ENCODE data around the gene RNU1-1.
"Not testable (repeated sequence)": the region's sequence is repeated elsewhere in the genome, so short reads cannot be mapped to it uniquely, and the experiment has no call there.

RNU1-1 gene

GRCh38 chr1:16532235-16532991, 18.3 kb upstream of the RNU1-1 start:
- not testable (repeated sequence) for H3K4me3 ChIP-seq (ENCODE audit: control insufficient read depth, low read depth, low read length); DNase-seq (ENCODE audit: low read depth)

DNA sequence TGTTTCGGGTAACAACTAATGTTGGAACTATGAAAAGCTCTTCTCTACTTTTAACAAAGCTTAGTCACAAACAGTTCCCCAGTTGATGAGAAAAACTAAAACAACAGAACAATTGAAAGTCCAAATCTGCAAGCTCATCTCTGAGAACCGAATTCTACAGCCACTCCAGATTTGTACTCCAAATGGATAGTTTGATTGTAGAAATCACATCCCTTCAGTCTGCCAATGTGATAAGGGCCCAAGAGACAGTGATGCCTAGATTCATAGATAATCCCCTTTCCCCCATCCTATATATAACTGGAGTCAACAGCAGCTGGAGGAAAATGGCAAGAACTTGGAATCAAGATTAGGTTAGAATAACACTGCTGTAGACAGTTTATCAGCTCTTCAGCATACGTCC, 14.3 kb upstream of the RNU1-1 start:
- not testable (repeated sequence) for DNase-seq (ENCODE audit: low read depth); H3K4me3 ChIP-seq (ENCODE audit: control insufficient read depth, low read depth, low read length)

- not testable (repeated sequence) for DNase-seq (ENCODE audit: low read depth); H3K4me3 ChIP-seq (ENCODE audit: control insufficient read depth, low read depth, low read length)
Observed at GRCh38 chr1:16525769-16526168, 11.7 kb upstream of the RNU1-1 start.

DNA sequence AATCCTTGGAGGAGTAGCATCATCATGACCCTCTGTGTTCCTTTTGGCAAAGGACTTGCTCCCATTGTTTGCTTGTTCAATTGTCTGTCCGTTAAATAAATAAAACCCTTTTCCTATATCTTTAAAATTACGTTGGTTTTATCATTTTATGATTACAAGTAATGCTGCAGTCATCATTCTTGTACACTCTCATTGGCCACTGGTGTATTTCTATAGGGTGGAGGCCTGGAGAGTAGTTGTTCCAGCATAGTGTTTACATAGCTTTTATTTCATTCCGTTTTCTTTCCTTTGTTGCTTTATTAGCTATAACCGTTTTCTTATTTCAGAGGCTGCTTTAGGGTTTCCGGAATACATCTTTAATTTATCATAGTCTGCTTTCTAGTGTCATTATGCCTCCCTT, 7.6 kb upstream of the RNU1-1 start:
- not testable (repeated sequence) for DNase-seq (ENCODE audit: low read depth)

GRCh38 chr1:16521288-16521583, 7.2 kb upstream of the RNU1-1 start:
- TF ChIP-seq, protein P1, sequence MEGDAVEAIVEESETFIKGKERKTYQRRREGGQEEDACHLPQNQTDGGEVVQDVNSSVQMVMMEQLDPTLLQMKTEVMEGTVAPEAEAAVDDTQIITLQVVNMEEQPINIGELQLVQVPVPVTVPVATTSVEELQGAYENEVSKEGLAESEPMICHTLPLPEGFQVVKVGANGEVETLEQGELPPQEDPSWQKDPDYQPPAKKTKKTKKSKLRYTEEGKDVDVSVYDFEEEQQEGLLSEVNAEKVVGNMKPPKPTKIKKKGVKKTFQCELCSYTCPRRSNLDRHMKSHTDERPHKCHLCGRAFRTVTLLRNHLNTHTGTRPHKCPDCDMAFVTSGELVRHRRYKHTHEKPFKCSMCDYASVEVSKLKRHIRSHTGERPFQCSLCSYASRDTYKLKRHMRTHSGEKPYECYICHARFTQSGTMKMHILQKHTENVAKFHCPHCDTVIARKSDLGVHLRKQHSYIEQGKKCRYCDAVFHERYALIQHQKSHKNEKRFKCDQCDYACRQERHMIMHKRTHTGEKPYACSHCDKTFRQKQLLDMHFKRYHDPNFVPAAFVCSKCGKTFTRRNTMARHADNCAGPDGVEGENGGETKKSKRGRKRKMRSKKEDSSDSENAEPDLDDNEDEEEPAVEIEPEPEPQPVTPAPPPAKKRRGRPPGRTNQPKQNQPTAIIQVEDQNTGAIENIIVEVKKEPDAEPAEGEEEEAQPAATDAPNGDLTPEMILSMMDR (conservative IDR thresholded peaks at IDR 0.05; ENCODE audit: control insufficient read depth, insufficient read depth, low read depth, low read length) = no peak
- H3K4me3 ChIP-seq (ENCODE audit: control insufficient read depth, low read depth, low read length) = peak overlapping the region; percentile 49
- DNase-seq (ENCODE audit: low read depth) = no peak

More for the DNA sequence above, 7.6 kb upstream of the RNU1-1 start:
- H3K4me3 ChIP-seq (ENCODE audit: control insufficient read depth, low read depth, low read length) = not testable (repeated sequence)

DNA sequence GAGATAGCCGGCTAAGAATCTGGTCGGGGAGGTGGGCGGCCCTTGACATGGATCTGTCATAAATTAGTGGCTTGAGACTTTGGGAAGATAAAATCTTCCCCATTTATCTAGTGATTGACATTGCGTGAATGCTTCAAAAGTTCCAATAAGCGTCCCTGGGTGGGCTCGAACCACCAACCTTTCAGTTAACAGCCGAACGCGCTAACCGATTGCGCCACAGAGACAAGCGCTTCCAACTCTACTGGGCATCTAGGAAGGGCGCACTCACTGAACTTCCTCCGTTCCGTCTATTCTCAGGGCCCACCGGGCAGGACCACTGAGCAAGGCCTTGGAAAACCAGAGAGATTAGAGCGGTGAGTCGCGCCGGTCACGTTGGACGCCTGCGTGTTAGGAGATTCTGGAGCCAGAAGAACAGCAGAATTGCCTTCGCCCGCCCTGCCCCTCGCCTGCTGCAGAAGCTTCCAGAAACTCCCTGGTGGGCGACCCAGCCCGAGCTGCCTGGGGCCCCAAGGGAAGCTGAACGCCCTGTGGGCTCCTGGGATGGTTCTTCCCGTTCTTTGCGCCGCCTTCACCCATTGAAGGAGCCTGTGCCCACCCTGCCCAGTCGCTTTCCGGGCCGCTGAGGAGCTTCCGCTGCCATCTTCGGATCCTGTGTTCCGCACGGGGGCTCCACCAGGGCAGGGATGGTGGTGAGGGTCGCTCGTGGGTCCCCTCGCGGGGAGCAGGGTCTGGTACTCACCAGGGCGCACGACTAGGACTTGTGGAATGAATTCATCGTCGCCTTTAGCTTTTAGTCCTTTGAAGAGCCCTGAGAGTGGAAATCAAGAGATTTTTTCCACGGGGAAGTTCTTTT, 6.6 kb upstream of the RNU1-1 start:
- peak; percentile 58 for DNase-seq (ENCODE audit: low read depth)
- peak overlapping the region; percentile 49 for H3K4me3 ChIP-seq (ENCODE audit: control insufficient read depth, low read depth, low read length)

GRCh38 chr1:16519255-16519951, 5.3 kb upstream of the RNU1-1 start:
- not testable (repeated sequence) for H3K4me3 ChIP-seq (ENCODE audit: control insufficient read depth, low read depth, low read length); DNase-seq (ENCODE audit: low read depth)

DNA sequence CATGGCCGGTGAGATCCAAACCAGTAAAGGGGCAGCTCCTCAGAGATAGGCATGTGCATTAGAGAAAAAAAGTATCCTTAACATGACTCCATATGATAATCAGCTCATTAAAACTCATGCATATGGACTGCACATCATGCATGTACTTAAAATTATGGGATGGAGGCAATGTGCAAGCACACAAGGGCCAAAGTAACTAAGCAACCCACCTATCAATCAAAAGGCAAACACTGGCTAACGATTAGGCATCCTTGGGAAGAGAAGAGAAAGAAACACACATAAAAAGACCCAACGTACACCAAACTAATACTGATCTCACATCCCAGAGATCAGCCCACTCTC, 4.8 kb upstream of the RNU1-1 start:
- H3K4me3 ChIP-seq (ENCODE audit: control insufficient read depth, low read depth, low read length); DNase-seq (ENCODE audit: low read depth): not testable (repeated sequence)

DNA sequence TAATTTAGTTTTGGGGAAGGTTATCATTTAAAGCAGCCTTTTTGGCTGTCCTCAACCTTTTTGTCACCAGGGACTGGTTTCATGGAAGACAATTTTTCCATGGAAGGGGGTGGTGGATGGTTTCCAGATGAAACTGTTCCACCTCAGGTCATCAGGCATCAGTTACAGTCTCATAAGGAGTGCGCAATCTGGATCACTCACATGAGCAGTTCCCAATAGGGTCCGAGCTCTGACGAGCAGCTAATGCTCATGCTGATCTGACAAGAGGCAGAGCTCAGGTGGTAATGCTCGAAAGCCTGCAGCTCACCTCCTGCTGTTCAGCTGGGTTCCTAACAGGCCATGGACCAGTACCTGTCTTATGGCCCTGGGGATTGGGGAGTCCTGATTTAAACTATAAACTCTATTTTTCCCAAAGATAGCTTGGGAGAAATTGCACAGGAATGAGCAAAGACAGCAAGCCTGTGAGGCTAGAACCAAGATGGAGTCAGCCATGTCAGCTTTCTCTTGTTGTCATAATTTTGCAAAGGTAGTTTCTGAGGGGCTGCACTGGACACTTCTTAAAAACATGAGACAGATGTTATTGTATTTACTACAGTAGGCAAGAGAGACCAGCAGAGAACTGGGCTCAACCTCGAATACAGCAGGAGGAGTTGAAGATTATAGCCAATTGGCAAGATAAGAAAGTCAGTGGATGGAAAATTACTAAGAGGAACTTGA, 2.8 kb upstream of the RNU1-1 start:
- not testable (repeated sequence) for DNase-seq (ENCODE audit: low read depth); H3K4me3 ChIP-seq (ENCODE audit: control insufficient read depth, low read depth, low read length)

GRCh38 chr1:16513412-16514106, 526 bp downstream of the RNU1-1 start:
- peak overlapping the region; percentile 10 for H3K4me3 ChIP-seq (ENCODE audit: control insufficient read depth, low read depth, low read length)
- DNase-seq (ENCODE audit: low read depth) = peak; percentile 99

DNA sequence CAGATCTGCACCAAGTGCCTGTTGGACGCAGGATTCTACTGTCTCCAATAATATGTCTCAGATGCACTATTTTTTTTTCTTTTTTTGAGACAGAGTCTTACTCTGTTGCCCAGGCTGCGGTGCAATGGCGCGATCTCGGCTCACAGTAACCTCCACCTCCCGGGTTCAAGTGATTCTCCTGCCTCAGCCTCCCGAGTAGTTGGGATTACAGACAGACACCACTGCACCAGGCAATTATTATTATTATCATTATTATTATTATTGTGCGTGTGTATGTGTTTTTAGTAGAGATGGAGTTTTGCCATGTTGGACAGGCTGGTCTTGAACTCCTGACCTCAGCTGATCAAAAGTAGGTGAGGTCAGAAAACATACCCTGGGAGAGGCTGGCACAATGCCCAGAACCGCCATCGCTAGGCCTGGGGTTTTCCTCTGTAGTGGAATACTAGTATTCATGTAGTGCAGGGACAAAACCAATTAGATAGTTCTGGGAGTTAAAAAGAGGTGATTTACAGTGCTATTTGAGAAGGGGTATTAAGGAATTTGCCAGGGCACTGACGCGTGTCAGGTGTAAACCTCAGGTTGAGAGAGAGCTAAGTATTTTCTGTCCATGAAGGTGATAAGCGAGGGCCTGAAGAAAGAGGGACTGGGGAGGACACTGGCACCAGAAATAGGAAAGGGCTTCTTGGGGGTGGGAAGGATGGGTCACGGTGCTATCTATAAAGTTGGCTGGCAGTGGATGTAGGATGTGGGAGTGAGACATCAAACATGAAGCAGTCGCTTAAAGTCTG, 1.3 kb downstream of the RNU1-1 start:
- DNase-seq (ENCODE audit: low read depth); H3K4me3 ChIP-seq (ENCODE audit: control insufficient read depth, low read depth, low read length): not testable (repeated sequence)

DNA sequence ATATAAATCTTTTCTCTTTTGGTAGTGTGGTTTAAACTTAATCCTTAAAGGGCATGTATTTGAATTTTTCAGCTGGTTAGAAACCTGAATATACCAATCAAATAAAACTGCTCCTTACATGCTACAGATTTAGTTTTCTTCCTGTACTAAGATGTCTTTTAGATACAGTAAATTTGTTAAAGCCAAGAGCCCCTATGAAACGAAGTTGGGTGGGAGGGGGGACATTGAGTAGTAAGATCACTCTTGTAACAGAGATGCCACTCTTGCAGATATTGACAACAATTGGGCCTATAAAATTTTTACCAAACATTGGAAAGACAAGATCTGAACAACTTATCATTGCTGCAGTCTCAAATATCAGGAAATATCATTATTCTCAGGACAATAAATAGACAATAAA, 2.2 kb downstream of the RNU1-1 start:
- not testable (repeated sequence) for DNase-seq (ENCODE audit: low read depth); H3K4me3 ChIP-seq (ENCODE audit: control insufficient read depth, low read depth, low read length)

DNA sequence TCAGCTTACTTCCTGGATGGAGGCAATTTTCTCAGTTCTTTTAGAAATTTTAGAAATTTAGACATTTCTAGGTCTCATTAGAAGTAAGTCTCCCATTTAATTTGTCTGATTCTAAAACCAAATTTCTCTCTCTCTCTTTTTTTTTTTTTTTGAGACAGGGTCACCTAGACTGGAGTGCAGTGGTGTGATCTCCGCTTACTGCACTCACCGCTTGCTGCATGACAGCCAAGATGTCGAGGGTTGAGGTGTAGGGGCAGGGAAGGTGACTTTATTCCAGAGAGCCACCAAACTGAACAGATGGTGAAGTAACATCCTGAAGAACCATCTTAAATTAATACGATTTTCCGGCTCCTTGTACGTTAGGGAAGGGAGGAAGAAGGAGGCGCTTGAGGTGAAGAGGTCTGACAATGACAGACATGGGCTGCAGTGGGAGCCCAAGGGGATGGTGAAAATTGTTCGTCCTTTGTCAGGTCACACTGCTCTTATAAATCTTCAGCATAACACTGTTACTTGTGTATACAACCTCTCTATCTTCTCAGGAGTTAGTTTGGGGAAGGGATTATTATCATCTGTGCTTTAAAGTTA, 5.1 kb downstream of the RNU1-1 start:
- not testable (repeated sequence) for H3K4me3 ChIP-seq (ENCODE audit: control insufficient read depth, low read depth, low read length)
- peak; percentile 17 for DNase-seq (ENCODE audit: low read depth)

DNA sequence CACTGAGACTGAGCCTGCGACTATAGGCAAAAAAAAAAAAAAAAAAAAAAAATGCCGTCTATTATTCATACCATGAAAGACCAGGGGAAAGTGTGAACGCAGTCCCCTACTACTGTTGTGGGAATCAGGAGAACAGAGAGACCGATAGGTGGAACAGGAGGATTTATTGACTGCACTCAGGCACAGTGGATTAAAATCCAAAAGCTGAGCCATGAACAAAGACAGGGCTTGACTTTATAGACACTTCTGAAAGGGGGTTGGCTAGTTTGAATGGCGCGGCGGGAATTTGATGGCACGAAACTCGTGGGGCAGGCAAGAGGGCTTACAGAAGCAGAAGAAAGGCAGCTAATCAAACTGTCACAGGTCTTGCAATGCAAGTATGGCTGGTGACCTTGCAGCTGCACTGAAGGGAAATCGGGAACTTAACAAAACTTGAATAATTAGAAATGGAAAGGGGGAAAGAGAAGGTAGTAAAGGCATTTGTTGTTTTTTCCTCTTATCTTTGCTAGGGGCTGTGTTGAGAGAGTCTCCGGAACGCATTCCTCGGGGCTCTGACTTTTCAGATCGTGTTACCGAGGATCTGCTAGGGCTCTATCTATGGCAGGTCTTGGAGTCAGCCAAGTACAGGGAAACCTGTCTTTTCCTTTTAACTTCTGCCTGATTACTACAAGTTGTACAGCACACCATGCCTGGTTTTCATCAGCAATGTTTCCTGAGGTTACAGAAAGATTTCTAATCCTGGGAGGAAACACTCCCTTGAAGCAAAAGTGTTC, 7.5 kb downstream of the RNU1-1 start:
- not testable (repeated sequence) for DNase-seq (ENCODE audit: low read depth); H3K4me3 ChIP-seq (ENCODE audit: control insufficient read depth, low read depth, low read length)

GRCh38 chr1:16505870-16506269, 8.2 kb downstream of the RNU1-1 start:
- H3K4me3 ChIP-seq (ENCODE audit: control insufficient read depth, low read depth, low read length); DNase-seq (ENCODE audit: low read depth): not testable (repeated sequence)

Measured in fibroblast of mammary gland (primary cell).